ENCODE results near the gene LIN37. TPM values are rescaled to one million over a fixed set of nuclear protein-coding genes. Genes with fewer than 3 reads are reported as not detected.
A peak's percentile ranks its signal among the peaks of the same experiment; 100 is the strongest.

The LIN37 gene
- total and polyA plus RNA-seq, 12 donors, result 4.0 to 29.4 (median 5.0) TPM

DNA sequence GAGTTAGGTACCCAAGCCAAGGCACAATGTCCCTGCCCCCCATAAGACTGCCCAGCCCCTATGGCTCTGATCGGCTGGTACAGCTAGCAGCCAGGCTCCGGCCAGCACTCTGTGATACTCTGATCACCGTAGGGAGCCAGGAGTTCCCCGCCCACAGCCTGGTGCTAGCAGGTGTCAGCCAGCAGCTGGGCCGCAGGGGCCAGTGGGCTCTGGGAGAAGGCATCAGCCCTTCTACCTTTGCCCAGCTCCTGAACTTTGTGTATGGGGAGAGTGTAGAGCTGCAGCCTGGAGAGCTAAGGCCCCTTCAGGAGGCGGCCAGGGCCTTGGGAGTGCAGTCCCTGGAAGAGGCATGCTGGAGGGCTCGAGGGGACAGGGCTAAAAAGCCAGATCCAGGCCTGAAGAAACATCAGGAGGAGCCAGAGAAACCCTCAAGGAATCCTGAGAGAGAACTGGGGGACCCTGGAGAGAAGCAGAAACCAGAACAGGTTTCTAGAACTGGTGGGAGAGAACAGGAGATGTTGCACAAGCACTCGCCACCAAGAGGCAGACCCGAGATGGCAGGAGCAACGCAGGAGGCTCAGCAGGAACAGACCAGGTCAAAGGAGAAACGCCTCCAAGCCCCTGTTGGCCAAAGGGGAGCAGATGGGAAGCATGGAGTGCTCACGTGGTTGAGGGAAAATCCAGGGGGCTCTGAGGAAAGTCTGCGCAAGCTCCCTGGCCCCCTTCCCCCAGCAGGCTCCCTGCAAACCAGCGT lies 33.6 kb upstream of the LIN37 start:
- peaks cover 0 to 4% (median 0%) of the 10 kb centered on the region in 9 donors for H3K36me3 ChIP-seq
- no peaks in the 10 kb centered on the region for H3K9me3 ChIP-seq
- intact Hi-C loops (cut with DNase I), result loop anchor here in 7 of 10 donors (1.0 to 10.0 kb wide), 7 partner anchors 20 to 202 kb away; partner anchors contain the start of genes TMEM147 (in 4 of the 7) and DMKN (in 1 of the 7)
- H3K27me3 ChIP-seq, result no peaks in the 10 kb centered on the region
- DNase-seq (no peak), ATAC-seq (no peak)
- H3K4me1 ChIP-seq, result peaks cover 6 to 30% (median 24%) of the 10 kb centered on the region in 9 donors
- no peak overlapping the region for H3K4me3 ChIP-seq
- WGBS, 2 donors, result 77 to 81% methylated on average over 14 of the region's 14 CpGs
- TF ChIP-seq, protein P1, sequence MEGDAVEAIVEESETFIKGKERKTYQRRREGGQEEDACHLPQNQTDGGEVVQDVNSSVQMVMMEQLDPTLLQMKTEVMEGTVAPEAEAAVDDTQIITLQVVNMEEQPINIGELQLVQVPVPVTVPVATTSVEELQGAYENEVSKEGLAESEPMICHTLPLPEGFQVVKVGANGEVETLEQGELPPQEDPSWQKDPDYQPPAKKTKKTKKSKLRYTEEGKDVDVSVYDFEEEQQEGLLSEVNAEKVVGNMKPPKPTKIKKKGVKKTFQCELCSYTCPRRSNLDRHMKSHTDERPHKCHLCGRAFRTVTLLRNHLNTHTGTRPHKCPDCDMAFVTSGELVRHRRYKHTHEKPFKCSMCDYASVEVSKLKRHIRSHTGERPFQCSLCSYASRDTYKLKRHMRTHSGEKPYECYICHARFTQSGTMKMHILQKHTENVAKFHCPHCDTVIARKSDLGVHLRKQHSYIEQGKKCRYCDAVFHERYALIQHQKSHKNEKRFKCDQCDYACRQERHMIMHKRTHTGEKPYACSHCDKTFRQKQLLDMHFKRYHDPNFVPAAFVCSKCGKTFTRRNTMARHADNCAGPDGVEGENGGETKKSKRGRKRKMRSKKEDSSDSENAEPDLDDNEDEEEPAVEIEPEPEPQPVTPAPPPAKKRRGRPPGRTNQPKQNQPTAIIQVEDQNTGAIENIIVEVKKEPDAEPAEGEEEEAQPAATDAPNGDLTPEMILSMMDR (IDR thresholded peaks at IDR 0.05), result no peak
- peak overlapping the region in 1 of 10 donors; percentile 40 for H3K27ac ChIP-seq

DNA sequence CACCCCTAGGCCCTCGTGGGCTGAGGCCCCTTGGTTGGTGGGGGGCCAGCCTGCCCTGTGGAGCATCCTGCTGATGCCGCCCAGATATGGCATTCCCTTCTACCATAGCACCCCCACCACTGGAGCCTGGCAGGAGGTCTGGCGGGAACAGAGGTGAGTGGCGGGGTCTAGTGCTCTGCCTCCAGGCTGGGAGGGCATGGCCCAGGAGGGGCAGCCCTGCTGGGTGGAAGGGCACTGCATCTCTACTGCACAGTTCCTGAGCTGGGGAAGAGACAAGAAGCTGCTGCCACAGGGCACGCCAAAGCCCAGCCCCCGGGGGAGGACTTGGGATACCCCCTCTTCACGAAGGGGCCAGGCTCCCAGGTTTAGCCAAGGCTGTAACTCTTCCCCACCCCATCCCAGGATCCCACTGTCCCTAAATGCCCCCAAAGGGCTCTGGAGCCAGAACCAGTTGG lies 33.0 kb upstream of the LIN37 start:
- Histone ChIP-seq H3K36me3 (peaks cover 0 to 10% (median 0%) of the 10 kb centered on the region in 9 donors), H3K27ac (peak overlapping the region in 5 of 10 donors; percentile 78 to 95 (median 92)), H3K4me3 (peak overlapping the region in 3 of 10 donors; percentile 75 to 98 (median 96)), H3K9me3 (no peaks in the 10 kb centered on the region), H3K27me3 (no peaks in the 10 kb centered on the region), H3K4me1 (peaks cover 6 to 34% (median 27%) of the 10 kb centered on the region in 9 donors)
- 82 to 84% methylated on average over 7 of the region's 7 CpGs for WGBS, 2 donors
- ATAC-seq (no peak), DNase-seq (no peak)
- TF ChIP-seq, protein P1 (IDR thresholded peaks at IDR 0.05), result no peak
- intact Hi-C loops (cut with DNase I), result loop anchor here in 7 of 10 donors (1.0 to 10.0 kb wide), 7 partner anchors 21 to 203 kb away; partner anchors contain the start of genes TMEM147 (in 4 of the 7) and DMKN (in 1 of the 7)

DNA sequence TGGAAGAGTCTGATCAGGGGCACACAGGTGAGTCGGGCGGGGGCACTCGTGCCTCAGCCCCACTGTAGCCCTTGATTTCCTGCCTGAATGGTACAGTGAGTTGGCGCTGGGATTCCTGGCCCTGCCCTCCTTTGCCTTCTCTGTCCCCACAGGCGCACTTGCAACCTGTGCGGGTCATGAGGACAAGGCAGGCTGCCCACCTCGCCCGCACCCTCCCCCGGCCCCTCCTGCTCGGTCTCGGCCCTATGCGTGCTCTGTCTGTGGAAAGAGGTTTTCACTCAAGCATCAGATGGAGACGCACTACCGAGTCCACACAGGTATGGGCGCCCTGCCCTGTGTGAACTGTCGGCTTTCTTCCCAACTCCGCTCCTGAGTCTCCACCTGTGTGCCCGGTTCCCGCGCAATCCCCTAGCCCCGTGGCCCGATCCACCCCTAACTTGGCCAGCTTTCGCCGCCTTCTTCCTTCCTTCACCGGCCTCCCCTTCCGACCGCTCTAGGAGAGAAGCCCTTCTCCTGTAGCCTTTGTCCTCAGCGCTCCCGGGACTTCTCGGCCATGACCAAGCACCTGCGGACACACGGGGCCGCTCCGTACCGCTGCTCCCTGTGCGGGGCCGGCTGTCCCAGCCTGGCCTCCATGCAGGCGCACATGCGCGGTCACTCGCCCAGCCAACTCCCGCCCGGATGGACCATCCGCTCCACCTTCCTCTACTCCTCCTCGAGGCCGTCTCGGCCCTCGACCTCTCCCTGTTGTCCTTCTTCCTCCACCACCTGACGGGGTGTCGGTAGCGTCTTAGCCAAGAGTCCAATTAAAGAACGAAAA lies 32.2 kb upstream of the LIN37 start:
- Histone ChIP-seq H3K4me3 (peak overlapping the region; percentile 36 to 98 (median 82)), H3K36me3 (peaks cover 0 to 18% (median 0%) of the 10 kb centered on the region in 9 donors), H3K9me3 (no peaks in the 10 kb centered on the region), H3K27ac (peak overlapping the region; percentile 78 to 97 (median 92)), H3K27me3 (no peaks in the 10 kb centered on the region), H3K4me1 (peaks cover 6 to 34% (median 27%) of the 10 kb centered on the region in 9 donors)
- ATAC-seq (peak; percentile 20 to 71 (median 62)), DNase-seq (peak; percentile 67 to 74)
- TF ChIP-seq, protein P1 (IDR thresholded peaks at IDR 0.05), result no peak
- 3% methylated on average over 52 of the region's 52 CpGs for WGBS, 2 donors
- intact Hi-C loops (cut with DNase I), result loop anchor here in 9 of 10 donors (1.0 to 10.0 kb wide), 13 partner anchors 14 to 204 kb away; partner anchors contain the start of genes TMEM147 (in 5 of the 9), DMKN (in 1 of the 9), PSENEN (in 1 of the 9) and U2AF1L4 (in 1 of the 9)
